ENCODE data around the gene TMEM132E.

DNA sequence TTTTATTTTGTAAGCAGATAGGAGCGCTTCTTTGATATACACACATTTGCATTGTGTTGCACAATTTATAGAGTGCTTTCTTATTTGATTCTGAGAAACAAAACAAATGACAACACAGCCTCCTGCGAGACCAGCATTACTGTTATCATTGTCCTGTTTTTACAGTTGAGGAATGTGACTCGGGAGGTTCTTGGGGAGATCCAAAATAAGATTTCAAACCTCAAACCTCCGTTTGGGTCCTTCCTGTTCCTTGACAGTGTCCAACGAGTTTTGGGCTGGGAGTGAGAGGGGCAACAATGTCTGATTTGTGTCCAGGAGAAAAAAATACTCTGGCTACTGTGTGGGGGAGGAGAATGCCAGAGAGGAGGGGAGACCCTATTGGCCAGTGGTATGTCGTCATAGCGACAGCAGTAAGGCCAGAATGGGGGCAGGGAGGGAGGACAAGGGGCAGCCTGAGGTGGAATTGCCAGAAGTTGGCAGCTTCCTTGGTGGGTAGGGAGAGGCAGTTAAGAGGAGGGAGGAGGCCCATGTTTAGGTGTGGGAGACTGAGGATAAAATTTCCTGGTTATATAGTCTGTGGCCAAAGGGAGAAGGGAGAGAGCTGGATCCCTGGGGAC lies 45.5 kb downstream of the TMEM132E start:
- TF ChIP-seq, protein P1, sequence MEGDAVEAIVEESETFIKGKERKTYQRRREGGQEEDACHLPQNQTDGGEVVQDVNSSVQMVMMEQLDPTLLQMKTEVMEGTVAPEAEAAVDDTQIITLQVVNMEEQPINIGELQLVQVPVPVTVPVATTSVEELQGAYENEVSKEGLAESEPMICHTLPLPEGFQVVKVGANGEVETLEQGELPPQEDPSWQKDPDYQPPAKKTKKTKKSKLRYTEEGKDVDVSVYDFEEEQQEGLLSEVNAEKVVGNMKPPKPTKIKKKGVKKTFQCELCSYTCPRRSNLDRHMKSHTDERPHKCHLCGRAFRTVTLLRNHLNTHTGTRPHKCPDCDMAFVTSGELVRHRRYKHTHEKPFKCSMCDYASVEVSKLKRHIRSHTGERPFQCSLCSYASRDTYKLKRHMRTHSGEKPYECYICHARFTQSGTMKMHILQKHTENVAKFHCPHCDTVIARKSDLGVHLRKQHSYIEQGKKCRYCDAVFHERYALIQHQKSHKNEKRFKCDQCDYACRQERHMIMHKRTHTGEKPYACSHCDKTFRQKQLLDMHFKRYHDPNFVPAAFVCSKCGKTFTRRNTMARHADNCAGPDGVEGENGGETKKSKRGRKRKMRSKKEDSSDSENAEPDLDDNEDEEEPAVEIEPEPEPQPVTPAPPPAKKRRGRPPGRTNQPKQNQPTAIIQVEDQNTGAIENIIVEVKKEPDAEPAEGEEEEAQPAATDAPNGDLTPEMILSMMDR (IDR thresholded peaks at IDR 0.05; ENCODE audit: insufficient read depth, low read length, poor library complexity, severe bottlenecking), result no peak
- TF ChIP-seq EZH2phosphoT487 (conservative IDR thresholded peaks at IDR 0.05; ENCODE audit: low read length), result no peak
